Measurements from ENCODE around the gene DNAH2.

The DNAH2 gene

DNA sequence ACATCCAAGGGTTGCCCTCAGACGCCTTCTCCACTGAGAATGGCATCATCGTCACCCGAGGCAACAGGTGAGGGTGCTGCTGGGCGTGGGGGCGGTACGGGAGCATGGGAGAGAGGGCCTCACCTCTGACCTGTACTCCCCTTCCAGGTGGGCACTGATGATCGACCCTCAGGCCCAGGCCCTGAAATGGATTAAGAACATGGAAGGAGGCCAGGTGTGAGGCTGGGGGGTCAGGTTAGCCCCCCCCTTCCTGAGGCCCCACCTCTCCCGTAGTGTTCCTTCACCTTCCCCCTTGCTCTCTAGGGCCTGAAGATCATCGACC lies 100.1 kb downstream of the DNAH2 start:
- TF ChIP-seq, protein P1, sequence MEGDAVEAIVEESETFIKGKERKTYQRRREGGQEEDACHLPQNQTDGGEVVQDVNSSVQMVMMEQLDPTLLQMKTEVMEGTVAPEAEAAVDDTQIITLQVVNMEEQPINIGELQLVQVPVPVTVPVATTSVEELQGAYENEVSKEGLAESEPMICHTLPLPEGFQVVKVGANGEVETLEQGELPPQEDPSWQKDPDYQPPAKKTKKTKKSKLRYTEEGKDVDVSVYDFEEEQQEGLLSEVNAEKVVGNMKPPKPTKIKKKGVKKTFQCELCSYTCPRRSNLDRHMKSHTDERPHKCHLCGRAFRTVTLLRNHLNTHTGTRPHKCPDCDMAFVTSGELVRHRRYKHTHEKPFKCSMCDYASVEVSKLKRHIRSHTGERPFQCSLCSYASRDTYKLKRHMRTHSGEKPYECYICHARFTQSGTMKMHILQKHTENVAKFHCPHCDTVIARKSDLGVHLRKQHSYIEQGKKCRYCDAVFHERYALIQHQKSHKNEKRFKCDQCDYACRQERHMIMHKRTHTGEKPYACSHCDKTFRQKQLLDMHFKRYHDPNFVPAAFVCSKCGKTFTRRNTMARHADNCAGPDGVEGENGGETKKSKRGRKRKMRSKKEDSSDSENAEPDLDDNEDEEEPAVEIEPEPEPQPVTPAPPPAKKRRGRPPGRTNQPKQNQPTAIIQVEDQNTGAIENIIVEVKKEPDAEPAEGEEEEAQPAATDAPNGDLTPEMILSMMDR (IDR thresholded peaks at IDR 0.05; ENCODE audit: low read depth, low read length, missing control alignments), result no peak
- no peak overlapping the region for H3K4me3 ChIP-seq (replicated peaks; ENCODE audit: low read depth, low read length)
- DNase-seq (ENCODE audit: extremely low read depth, low read depth), result no peak

DNA sequence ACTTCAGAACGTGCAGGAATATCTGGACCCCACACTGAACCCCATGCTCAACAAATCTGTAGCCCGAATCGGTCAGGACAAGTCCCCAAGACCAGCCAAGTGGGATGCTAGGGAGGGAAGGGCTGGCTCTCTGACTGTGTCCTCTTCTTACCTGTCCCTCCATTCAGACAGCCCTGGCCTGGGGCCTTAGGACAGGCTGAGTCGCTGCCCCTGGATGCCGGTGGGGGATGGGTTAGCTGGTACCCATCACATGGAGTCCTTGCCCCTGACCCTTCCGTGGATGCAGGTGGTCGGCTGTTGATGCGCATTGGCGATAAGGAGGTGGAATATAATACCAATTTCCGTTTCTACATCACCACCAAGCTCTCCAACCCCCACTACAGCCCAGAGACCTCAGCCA lies 100.5 kb downstream of the DNAH2 start:
- TF ChIP-seq, protein P1 (IDR thresholded peaks at IDR 0.05; ENCODE audit: low read depth, low read length, missing control alignments), result no peak
- H3K4me3 ChIP-seq (replicated peaks; ENCODE audit: low read depth, low read length), result no peak overlapping the region
- no peak for DNase-seq (ENCODE audit: extremely low read depth, low read depth)

DNA sequence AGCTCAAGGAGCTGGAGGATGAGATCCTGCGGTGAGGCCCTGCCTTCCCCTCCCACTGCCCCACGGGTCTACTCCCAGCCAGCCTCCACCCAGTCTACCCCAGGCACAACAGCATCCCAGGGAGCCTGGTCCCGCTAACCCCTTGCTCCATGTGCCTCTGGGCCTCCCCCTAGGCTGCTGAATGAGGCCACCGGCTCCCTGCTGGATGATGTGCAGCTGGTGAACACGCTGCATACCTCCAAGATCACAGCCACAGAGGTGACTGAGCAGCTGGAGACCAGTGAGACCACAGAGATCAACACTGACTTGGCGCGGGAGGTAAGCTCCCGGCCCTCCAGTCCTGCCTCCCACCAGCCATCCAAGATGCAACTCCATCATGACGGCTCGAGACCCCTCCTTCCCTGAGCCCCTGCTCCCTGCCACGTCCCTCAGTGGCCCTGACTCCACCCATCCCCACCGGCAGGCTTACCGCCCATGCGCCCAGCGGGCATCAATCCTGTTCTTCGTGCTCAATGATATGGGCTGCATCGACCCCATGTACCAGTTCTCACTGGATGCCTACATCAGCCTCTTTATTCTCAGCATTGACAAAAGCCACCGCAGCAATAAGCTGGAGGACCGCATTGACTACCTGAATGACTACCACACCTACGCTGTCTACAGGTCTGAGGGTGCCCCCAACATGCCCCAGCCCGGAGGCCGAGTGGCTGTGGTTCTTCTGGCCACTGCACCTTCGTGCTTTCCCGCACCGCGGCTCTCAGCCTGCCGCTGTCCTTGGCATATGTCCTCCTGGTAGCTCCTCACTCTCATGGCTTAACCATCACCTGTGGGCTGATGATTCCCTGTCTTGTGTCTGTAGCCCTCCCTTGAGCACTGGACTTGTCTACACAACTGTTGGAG lies 101.5 kb downstream of the DNAH2 start:
- H3K4me3 ChIP-seq (replicated peaks; ENCODE audit: low read depth, low read length), result no peak overlapping the region
- no peak for DNase-seq (ENCODE audit: extremely low read depth, low read depth)

GRCh38 chr17:7820231-7820630 lies 102.7 kb downstream of the DNAH2 start:
- no peak overlapping the region for H3K4me3 ChIP-seq (replicated peaks; ENCODE audit: low read depth, low read length)
- TF ChIP-seq, protein P1 (IDR thresholded peaks at IDR 0.05; ENCODE audit: low read depth, low read length, missing control alignments), result no peak
- DNase-seq (ENCODE audit: extremely low read depth, low read depth), result no peak

More for the DNA sequence above, 101.5 kb downstream of the DNAH2 start:
- TF ChIP-seq, protein P1 (IDR thresholded peaks at IDR 0.05; ENCODE audit: low read depth, low read length, missing control alignments), result no peak

DNA sequence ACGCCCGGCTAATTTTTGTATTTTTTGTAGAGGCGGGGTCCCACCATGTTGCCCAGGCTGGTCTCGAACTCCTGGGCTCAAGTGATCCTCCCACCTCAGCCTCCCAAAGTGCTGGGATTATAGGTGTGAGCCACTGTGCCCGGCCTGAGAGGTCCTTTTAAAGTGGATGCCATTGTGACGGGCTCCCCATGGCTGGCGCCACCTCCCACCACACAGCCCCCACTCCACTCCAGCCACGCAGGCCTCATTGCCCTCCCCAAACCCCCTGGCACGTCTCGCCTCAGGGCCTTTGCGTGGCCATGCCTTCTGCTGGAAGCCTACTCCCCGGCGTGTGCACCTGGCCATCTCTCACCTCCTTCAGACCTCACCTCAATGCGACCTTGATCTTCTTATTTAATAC lies 104.6 kb downstream of the DNAH2 start:
- TF ChIP-seq, protein P1 (IDR thresholded peaks at IDR 0.05; ENCODE audit: low read depth, low read length, missing control alignments), result no peak
- no peak for DNase-seq (ENCODE audit: extremely low read depth, low read depth)
- no peak overlapping the region for H3K4me3 ChIP-seq (replicated peaks; ENCODE audit: low read depth, low read length)

GRCh38 chr17:7823581-7824001 lies 106.0 kb downstream of the DNAH2 start:
- H3K4me3 ChIP-seq (replicated peaks; ENCODE audit: low read depth, low read length), result no peak overlapping the region
- DNase-seq (ENCODE audit: extremely low read depth, low read depth), result no peak
- TF ChIP-seq, protein P1 (IDR thresholded peaks at IDR 0.05; ENCODE audit: low read depth, low read length, missing control alignments), result no peak

Measured in HFF-Myc (cell line).